Gastroesophageal sphincter (tissue), 4 donors: ENCODE results near the gene CENPV. TPM values are rescaled to one million over a fixed set of nuclear protein-coding genes. Genes with fewer than 3 reads are reported as not detected.

Experiments used
- ATAC-seq: fragments of 150-250 bp; one replicate; pipeline ENCODE4 v1.9.1; 2016; ENCODE audit warnings: mild to moderate bottlenecking, moderate library complexity
- H3K27ac ChIP-seq, 4 donors: fragments of 200-600 bp; sonication (generic) in 3 of 4; 1 replicate in 3 of 4; 2 replicates in 1 of 4; pipeline ENCODE4 v1.5.1; 2016 to 2019
- H3K27me3 ChIP-seq: fragments of 200-600 bp; sonication (generic); one replicate; pipeline ENCODE4 v1.5.1; 2019
- H3K36me3 ChIP-seq, 2 donors: fragments of 200-600 bp; sonication (generic); one replicate each; pipeline ENCODE4 v1.5.1; 2019; ENCODE audit warnings: control low read depth in 1 of 2
- H3K4me1 ChIP-seq, 3 donors: fragments of 200-600 bp; sonication (generic); 1 replicate in 2 of 3; 2 replicates in 1 of 3; pipeline ENCODE4 v1.5.1; 2016 to 2019; ENCODE audit warnings: control low read depth in 2 of 3
- H3K4me3 ChIP-seq, 2 donors: fragments of 200-600 bp; sonication (generic); one replicate each; pipeline ENCODE4 v1.5.1; 2019; ENCODE audit warnings: mild to moderate bottlenecking in 1 of 2, moderate library complexity in 1 of 2
- H3K9me3 ChIP-seq, 3 donors: fragments of 200-600 bp; sonication (generic); one replicate each; pipeline ENCODE4 v1.5.1; 2017 to 2019; ENCODE audit warnings: control low read depth in 2 of 3
- EP300 ChIP-seq: sonication (generic); formaldehyde crosslinking; IDR thresholded peaks from one replicate; pipeline ENCODE4 v1.6.1; 2017; ENCODE audit warnings: antibody characterized with exemption, mild to moderate bottlenecking
- POLR2A ChIP-seq, 2 donors: fragments of 450-650 bp; IDR thresholded peaks; one replicate each; pipeline ENCODE4 v1.6.1; 2017; ENCODE audit warnings: antibody characterized with exemption in 2 of 2, mild to moderate bottlenecking in 2 of 2, moderate library complexity in 1 of 2
- POLR2AphosphoS5 ChIP-seq: sonication (generic); formaldehyde crosslinking; IDR thresholded peaks from one replicate; pipeline ENCODE4 v1.6.1; 2017; ENCODE audit warnings: antibody characterized with exemption
- WGBS, 2 donors: methylation state at CpG; one replicate each; pipeline ENCODE4 v1.1.5; 2018; ENCODE audit warnings: low coverage in 1 of 2; 5-methylcytosine and 5-hydroxymethylcytosine counted together
- total RNA-seq, 4 donors: library from RNA; depleted of rRNA; stranded (reverse); fragments of >200 nt; gene quantifications; one replicate each; pipeline ENCODE4 v1.1.0, GENCODE V29; 2016
- TF ChIP-seq, protein P1 (sequence below), 4 experiments: fragments of 200-600 bp in 2 of 4; fragments of 450-650 bp in 2 of 4; sonication (generic) in 1 of 4; IDR thresholded peaks; one replicate each; pipeline ENCODE4 v1.5.1; 2017 to 2019; ENCODE audit warnings: antibody characterized with exemption in 4 of 4, mild to moderate bottlenecking in 2 of 4, moderate library complexity in 2 of 4

Gene CENPV
- total RNA-seq, 4 donors from 2014 or later: 7.3 to 16.4 (median 10.3) TPM

DNA sequence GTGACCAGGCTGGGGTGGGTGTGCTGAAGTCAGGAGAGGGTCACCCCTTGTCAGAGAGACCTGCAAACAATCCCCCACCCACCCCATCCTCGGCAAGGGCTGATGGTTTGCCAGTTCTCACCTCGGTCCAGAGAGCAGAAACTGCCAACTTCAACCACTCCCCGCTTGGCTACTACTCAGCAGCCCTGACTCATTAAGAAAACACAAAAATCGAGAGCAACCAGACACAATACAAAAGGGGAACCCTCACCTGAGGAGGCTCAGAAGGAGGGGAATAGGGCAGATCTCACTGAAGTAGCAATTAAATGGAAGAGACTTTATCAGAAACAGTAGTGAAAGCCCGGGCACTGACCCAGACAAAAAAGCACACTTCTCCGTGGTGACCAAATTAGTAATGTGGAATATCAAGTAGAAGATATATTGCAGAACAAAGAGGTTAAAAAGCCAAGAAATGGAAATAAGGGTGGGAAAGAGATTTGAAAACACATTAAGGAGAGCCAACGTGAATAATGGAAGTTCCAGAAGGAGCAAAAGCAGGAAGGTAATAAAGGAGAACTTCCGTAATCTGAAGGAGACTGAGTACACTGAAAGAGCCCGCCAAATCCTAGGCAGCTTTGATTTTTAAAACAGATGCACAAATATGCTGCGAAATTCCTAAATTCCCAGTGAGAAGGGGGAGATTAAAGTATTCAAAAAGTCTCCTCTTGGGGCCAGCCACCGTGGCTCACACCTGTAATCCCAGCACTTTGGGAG is 23.6 kb downstream of the CENPV start:
- Histone ChIP-seq H3K27me3 (no peaks in the 10 kb centered on the region), H3K4me1 (peaks cover 0 to 15% (median 0%) of the 10 kb centered on the region in 3 donors), H3K27ac (peak overlapping the region in 1 of 4 donors; percentile 14), H3K9me3 (no peaks in the 10 kb centered on the region), H3K36me3 (peaks cover 0 to 24% of the 10 kb centered on the region in 2 donors), H3K4me3 (peak overlapping the region in 1 of 2 donors; percentile 10)
- TF ChIP-seq POLR2A (IDR thresholded peaks at IDR 0.05) (no peak), EP300 (no peak), POLR2AphosphoS5 (no peak)
- TF ChIP-seq, protein P1, sequence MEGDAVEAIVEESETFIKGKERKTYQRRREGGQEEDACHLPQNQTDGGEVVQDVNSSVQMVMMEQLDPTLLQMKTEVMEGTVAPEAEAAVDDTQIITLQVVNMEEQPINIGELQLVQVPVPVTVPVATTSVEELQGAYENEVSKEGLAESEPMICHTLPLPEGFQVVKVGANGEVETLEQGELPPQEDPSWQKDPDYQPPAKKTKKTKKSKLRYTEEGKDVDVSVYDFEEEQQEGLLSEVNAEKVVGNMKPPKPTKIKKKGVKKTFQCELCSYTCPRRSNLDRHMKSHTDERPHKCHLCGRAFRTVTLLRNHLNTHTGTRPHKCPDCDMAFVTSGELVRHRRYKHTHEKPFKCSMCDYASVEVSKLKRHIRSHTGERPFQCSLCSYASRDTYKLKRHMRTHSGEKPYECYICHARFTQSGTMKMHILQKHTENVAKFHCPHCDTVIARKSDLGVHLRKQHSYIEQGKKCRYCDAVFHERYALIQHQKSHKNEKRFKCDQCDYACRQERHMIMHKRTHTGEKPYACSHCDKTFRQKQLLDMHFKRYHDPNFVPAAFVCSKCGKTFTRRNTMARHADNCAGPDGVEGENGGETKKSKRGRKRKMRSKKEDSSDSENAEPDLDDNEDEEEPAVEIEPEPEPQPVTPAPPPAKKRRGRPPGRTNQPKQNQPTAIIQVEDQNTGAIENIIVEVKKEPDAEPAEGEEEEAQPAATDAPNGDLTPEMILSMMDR (IDR thresholded peaks at IDR 0.05): no peak
- no peak for ATAC-seq
- WGBS, 2 donors: 33 to 65% methylated on average over 4 to 11 of the region's 11 CpGs

DNA sequence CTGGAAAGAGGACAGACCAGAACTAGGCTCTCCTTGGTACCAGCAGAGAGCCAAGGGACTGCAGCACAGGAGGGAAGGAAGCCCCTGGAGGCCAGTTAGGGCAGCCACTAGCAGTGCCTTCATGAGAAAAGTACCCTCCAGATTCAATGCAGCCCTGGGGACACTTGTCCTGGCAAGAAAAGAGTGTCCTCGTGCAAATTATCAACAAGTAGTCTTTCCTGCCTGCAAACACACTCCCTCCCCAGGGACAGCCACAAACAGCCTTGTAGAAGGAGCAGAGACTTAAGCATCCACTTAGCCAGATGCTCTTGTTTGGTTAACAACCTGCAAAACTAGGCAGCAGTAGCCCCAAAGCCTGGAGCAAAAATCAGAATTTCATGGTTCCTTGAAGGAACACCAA is 24.3 kb downstream of the CENPV start:
- WGBS, 2 donors: no CpG with 5 or more reads among the region's 1 CpG
- Histone ChIP-seq H3K4me3 (no peak overlapping the region), H3K4me1 (peaks cover 0 to 15% (median 0%) of the 10 kb centered on the region in 3 donors), H3K9me3 (no peaks in the 10 kb centered on the region), H3K36me3 (peaks cover 0 to 30% of the 10 kb centered on the region in 2 donors), H3K27me3 (no peaks in the 10 kb centered on the region), H3K27ac (peak overlapping the region in 1 of 4 donors; percentile 14)
- no peak for ATAC-seq
- TF ChIP-seq POLR2A (IDR thresholded peaks at IDR 0.05): no peak
- TF ChIP-seq, protein P1 (IDR thresholded peaks at IDR 0.05): no peak
- TF ChIP-seq EP300: no peak
- TF ChIP-seq POLR2AphosphoS5: no peak

GRCh38 chr17:16327018-16327417 is 26.3 kb downstream of the CENPV start:
- Histone ChIP-seq H3K27ac (no peak overlapping the region), H3K27me3 (no peaks in the 10 kb centered on the region), H3K9me3 (no peaks in the 10 kb centered on the region), H3K4me3 (no peak overlapping the region), H3K36me3 (peaks cover 0 to 49% of the 10 kb centered on the region in 2 donors), H3K4me1 (peaks cover 0 to 15% (median 0%) of the 10 kb centered on the region in 3 donors)
- TF ChIP-seq EP300: no peak
- no peak for TF ChIP-seq POLR2AphosphoS5
- ATAC-seq: no peak
- 83 to 100% methylated on average over 1 to 3 of the region's 3 CpGs for WGBS, 2 donors

GRCh38 chr17:16325964-16326363 is 27.3 kb downstream of the CENPV start:
- Histone ChIP-seq H3K9me3 (no peaks in the 10 kb centered on the region), H3K36me3 (peaks cover 0 to 59% of the 10 kb centered on the region in 2 donors), H3K27me3 (no peaks in the 10 kb centered on the region), H3K4me3 (no peak overlapping the region), H3K27ac (no peak overlapping the region), H3K4me1 (peaks cover 0 to 15% (median 0%) of the 10 kb centered on the region in 3 donors)
- WGBS, 2 donors: no CpG with 5 or more reads among the region's 1 CpG
- TF ChIP-seq POLR2A (IDR thresholded peaks at IDR 0.05): no peak
- TF ChIP-seq, protein P1 (IDR thresholded peaks at IDR 0.05): no peak
- no peak for TF ChIP-seq POLR2AphosphoS5
- TF ChIP-seq EP300: no peak
- ATAC-seq: no peak

- H3K36me3 ChIP-seq: peaks cover 0 to 80% of the 10 kb centered on the region in 2 donors
- ATAC-seq: no peak
- H3K27ac ChIP-seq: no peak overlapping the region
- H3K27me3 ChIP-seq: no peaks in the 10 kb centered on the region
- 87 to 96% methylated on average over 3 of the region's 3 CpGs for WGBS, 2 donors
- TF ChIP-seq, protein P1 (IDR thresholded peaks at IDR 0.05): no peak
- TF ChIP-seq EP300 (no peak), POLR2AphosphoS5 (no peak), POLR2A (IDR thresholded peaks at IDR 0.05) (no peak)
- no peak overlapping the region for H3K4me3 ChIP-seq
- H3K4me1 ChIP-seq: no peaks in the 10 kb centered on the region
- no peaks in the 10 kb centered on the region for H3K9me3 ChIP-seq
Measured at GRCh38 chr17:16322636-16323035, 30.6 kb downstream of the CENPV start.
